Gastroesophageal sphincter (tissue), 3 donors: Measurements from ENCODE around the gene THAP11.

ENCODE experiments used
- CTCF ChIP-seq, 4 experiments: fragments of 200-600 bp in 2 of 4; fragments of 450-650 bp in 2 of 4; sonication (generic) in 1 of 4; IDR thresholded peaks; one replicate each; pipeline ENCODE4 v1.5.1; 2017 to 2019; ENCODE audit warnings: antibody characterized with exemption in 4 of 4, mild to moderate bottlenecking in 2 of 4, moderate library complexity in 2 of 4
- EP300 ChIP-seq: sonication (generic); formaldehyde crosslinking; IDR thresholded peaks from one replicate; pipeline ENCODE4 v1.6.1; 2017; ENCODE audit warnings: antibody characterized with exemption, mild to moderate bottlenecking
- POLR2A ChIP-seq, 2 donors: fragments of 450-650 bp; IDR thresholded peaks; one replicate each; pipeline ENCODE4 v1.6.1; 2017; ENCODE audit warnings: antibody characterized with exemption in 2 of 2, mild to moderate bottlenecking in 2 of 2, moderate library complexity in 1 of 2
- POLR2AphosphoS5 ChIP-seq: sonication (generic); formaldehyde crosslinking; IDR thresholded peaks from one replicate; pipeline ENCODE4 v1.6.1; 2017; ENCODE audit warnings: antibody characterized with exemption

- TF ChIP-seq POLR2AphosphoS5 (no peak), CTCF (IDR thresholded peaks at IDR 0.05) (no peak), POLR2A (IDR thresholded peaks at IDR 0.05) (no peak), EP300 (no peak)
These were observed 32.3 kb downstream of the THAP11 start for GRCh38 chr16:67874372-67874771.
